Cardiac muscle cell (in vitro differentiated cells and primary cell): ENCODE results near the gene CD19. TPM values are rescaled to one million over a fixed set of nuclear protein-coding genes. Genes with fewer than 3 reads are reported as not detected.

Experiments used
- DNase-seq, 2 donors: peaks; one replicate each; pipeline versions ENCODE4 v3.0.0 to v3.0.0-alpha.2; 2010 to 2017; ENCODE audit warnings: low read depth in 1 of 2, low spot score in 1 of 2
- H3K27ac ChIP-seq: fragments of 200-600 bp; sonication (generic); 2 replicates; pipeline ENCODE4 v1.5.1; 2016
- H3K27me3 ChIP-seq: fragments of 200-600 bp; sonication (generic); 2 replicates; pipeline ENCODE4 v1.6.0; 2016; ENCODE audit warnings: control low read depth
- H3K36me3 ChIP-seq: fragments of 200-600 bp; sonication (generic); 2 replicates; pipeline ENCODE4 v1.5.1; 2016; ENCODE audit warnings: control low read depth
- H3K4me1 ChIP-seq: fragments of 200-600 bp; sonication (generic); 2 replicates; pipeline ENCODE4 v1.8.1; 2017; ENCODE audit warnings: low read depth, mild to moderate bottlenecking, mixed run types
- H3K4me3 ChIP-seq: fragments of 200-600 bp; sonication (generic); 2 replicates; pipeline ENCODE4 v1.5.1; 2016; ENCODE audit warnings: mild to moderate bottlenecking
- H3K9me3 ChIP-seq: fragments of 200-600 bp; sonication (generic); 2 replicates; pipeline ENCODE4 v1.5.1; 2017; ENCODE audit warnings: low read depth, mild to moderate bottlenecking, control low read depth
- CTCF ChIP-seq: IDR thresholded peaks from 2 replicates; pipeline ENCODE4 v1.5.1; 2012; ENCODE audit warnings: low read depth, mild to moderate bottlenecking, low read length
- polyA plus RNA-seq: library from polyadenylated mRNA; unstranded; fragments of >200 nt; fragmentation: Nextera tagmentation; extraction: Ambion mirVana; gene quantifications from 2 replicates; pipeline ENCODE4 v1.2.1, GENCODE V29; 2016
- total RNA-seq: library from RNA; depleted of rRNA; stranded (reverse); fragments of >200 nt; gene quantifications from 2 replicates; pipeline ENCODE4 v1.2.3, GENCODE V29; 2016

Gene CD19
- total and polyA plus RNA-seq, 2 experiments from 2014 or later: 1.1 TPM; not detected in 1

DNA sequence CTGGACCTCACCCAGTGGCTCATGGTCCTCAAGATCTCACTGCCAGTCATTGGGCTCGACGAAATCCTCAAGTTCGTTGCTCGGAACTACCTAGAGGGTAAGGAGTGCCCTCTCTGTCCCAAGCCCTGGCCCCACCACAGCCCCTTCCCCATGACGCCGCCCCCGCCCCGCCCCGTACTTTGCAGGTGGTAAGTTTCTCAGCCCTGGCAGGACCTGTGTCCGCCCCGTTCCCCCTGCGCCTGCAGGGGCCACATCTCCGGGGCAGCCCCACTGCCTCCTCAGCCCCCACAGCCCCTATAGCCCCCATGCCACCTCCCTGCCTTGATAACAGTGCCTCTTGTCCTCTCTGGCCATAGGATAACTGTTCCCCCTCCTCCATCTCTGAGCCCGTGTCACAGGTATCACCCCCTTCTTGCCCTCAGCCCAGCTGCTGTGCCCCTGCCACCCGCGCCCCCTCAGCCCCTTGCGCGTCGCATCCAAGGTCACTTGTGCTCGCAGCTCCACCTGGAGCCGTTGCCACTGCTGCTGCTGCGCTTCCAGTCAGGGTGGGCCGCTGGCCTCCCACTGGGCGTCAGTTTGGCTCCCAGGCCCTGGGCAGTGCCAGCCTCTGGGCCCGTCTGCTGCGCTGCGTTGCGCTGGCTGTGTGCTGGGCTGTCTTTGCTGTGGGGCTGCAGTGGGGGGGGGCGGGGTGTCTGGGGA, 28.3 kb upstream of the CD19 start:
- Histone ChIP-seq H3K4me1 (no peaks in the 10 kb centered on the region), H3K27ac (no peak overlapping the region), H3K9me3 (no peaks in the 10 kb centered on the region), H3K27me3 (no peaks in the 10 kb centered on the region), H3K36me3 (peaks cover 11% of the 10 kb centered on the region), H3K4me3 (no peak overlapping the region)
- TF ChIP-seq CTCF: no peak
- DNase-seq: no peak

GRCh38 chr16:28904363-28904762, 27.4 kb upstream of the CD19 start:
- Histone ChIP-seq H3K36me3 (peaks cover 12% of the 10 kb centered on the region), H3K4me1 (no peaks in the 10 kb centered on the region), H3K27me3 (no peaks in the 10 kb centered on the region), H3K27ac (no peak overlapping the region), H3K4me3 (no peak overlapping the region), H3K9me3 (no peaks in the 10 kb centered on the region)
- no peak for TF ChIP-seq CTCF
- DNase-seq: no peak

DNA sequence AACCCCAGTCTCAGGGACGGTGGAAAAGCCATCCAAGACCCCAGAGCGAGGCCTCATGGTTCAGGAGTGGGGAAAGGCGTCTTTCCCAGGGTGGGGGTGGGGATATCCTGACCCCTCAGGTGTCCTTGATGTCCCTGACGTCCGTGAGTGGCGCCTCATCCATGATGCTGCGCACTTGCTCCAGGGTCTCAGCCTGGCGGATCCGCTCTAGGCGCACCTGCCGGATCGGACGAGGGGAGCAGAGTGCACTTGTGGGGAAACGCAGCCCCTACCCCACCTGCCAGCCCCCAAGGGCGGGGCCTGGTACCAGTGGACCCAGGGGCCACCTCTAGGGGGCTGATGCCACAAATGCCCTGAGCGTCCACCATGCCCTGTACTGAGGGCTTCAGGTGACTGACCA, 26.9 kb upstream of the CD19 start:
- H3K4me1 ChIP-seq: no peaks in the 10 kb centered on the region
- H3K27me3 ChIP-seq: no peaks in the 10 kb centered on the region
- no peak for DNase-seq
- no peak overlapping the region for H3K4me3 ChIP-seq
- TF ChIP-seq CTCF: no peak
- no peaks in the 10 kb centered on the region for H3K9me3 ChIP-seq
- no peak overlapping the region for H3K27ac ChIP-seq
- peaks cover 12% of the 10 kb centered on the region for H3K36me3 ChIP-seq

GRCh38 chr16:28905229-28905754, 26.5 kb upstream of the CD19 start:
- no peak for DNase-seq
- no peaks in the 10 kb centered on the region for H3K4me1 ChIP-seq
- no peak for TF ChIP-seq CTCF
- H3K27ac ChIP-seq: no peak overlapping the region
- H3K9me3 ChIP-seq: no peaks in the 10 kb centered on the region
- H3K27me3 ChIP-seq: no peaks in the 10 kb centered on the region
- H3K36me3 ChIP-seq: peaks cover 12% of the 10 kb centered on the region
- H3K4me3 ChIP-seq: no peak overlapping the region

GRCh38 chr16:28905800-28906372, 25.9 kb upstream of the CD19 start:
- no peaks in the 10 kb centered on the region for H3K27me3 ChIP-seq
- peaks cover 16% of the 10 kb centered on the region for H3K36me3 ChIP-seq
- DNase-seq: no peak
- H3K9me3 ChIP-seq: no peaks in the 10 kb centered on the region
- TF ChIP-seq CTCF: no peak
- H3K4me1 ChIP-seq: no peaks in the 10 kb centered on the region
- no peak overlapping the region for H3K4me3 ChIP-seq
- no peak overlapping the region for H3K27ac ChIP-seq
